Natural killer cell treated with Interleukin-12 subunit alpha and Interleukin-12 subunit beta and Interleukin-15 and Interleukin-18, amount 100 ng/mL, for 72 hours (primary cell): ENCODE data around the gene DAP3. TPM values are rescaled to one million over a fixed set of nuclear protein-coding genes. Genes with fewer than 3 reads are reported as not detected.
A peak's percentile ranks its signal among the peaks of the same experiment; 100 is the strongest.
"Not testable (repeated sequence)": the region's sequence is repeated elsewhere in the genome, so short reads cannot be mapped to it uniquely, and the experiment has no call there.

Experiments
- ATAC-seq, 2 donors: fragments of 150-1000 bp; cut with Tn5 transposase in 1 of 2; sonication (Bioruptor Pico), chemical (Tn5 transposase) in 1 of 2; 2 replicates each; pipeline ENCODE4 v1.10.0; 2021
- DNase-seq: peaks from one replicate; pipeline ENCODE4 v3.0.0; 2022; ENCODE audit warnings: low spot score
- H3K27ac Mint-ChIP-seq, 2 donors: 1 replicate in 1 of 2; 2 replicates in 1 of 2; pipeline ENCODE4 v1.8.0; 2022; ENCODE audit warnings: mixed read lengths in 2 of 2, mild to moderate bottlenecking in 1 of 2, moderate library complexity in 1 of 2
- H3K27me3 Mint-ChIP-seq, 2 donors: 1 replicate in 1 of 2; 2 replicates in 1 of 2; pipeline ENCODE4 v1.8.0; 2022; ENCODE audit warnings: mixed read lengths in 2 of 2
- H3K36me3 Mint-ChIP-seq: one replicate; pipeline ENCODE4 v1.8.0; 2022; ENCODE audit warnings: mixed read lengths
- H3K4me1 Mint-ChIP-seq, 2 donors: 1 replicate in 1 of 2; 2 replicates in 1 of 2; pipeline ENCODE4 v1.8.0; 2022; ENCODE audit warnings: low read depth in 2 of 2, mixed read lengths in 2 of 2, mild to moderate bottlenecking in 1 of 2
- H3K4me3 Mint-ChIP-seq: one replicate; pipeline ENCODE4 v1.8.0; 2022; ENCODE audit warnings: mixed read lengths
- H3K9me3 Mint-ChIP-seq: 2 replicates; pipeline ENCODE4 v1.8.0; 2022; ENCODE audit warnings: mixed read lengths
- total RNA-seq, 2 donors: library from RNA; stranded (reverse); gene quantifications; one replicate each; pipeline ENCODE4 v1.2.3, GENCODE V29; 2022

The DAP3 gene
- total RNA-seq, 2 donors from 2014 or later = 127 to 215 TPM

GRCh38 chr1:155715777-155716176 is 26.9 kb downstream of the DAP3 start:
- Mint-ChIP-seq H3K27ac (no peak overlapping the region), H3K27me3 (no peaks in the 10 kb centered on the region), H3K9me3 (no peaks in the 10 kb centered on the region), H3K4me3 (no peak overlapping the region), H3K36me3 (peaks cover 6% of the 10 kb centered on the region), H3K4me1 (peaks cover 0 to 13% of the 10 kb centered on the region in 2 donors)
- ATAC-seq (no peak), DNase-seq (no peak)

GRCh38 chr1:155717041-155717440 is 28.1 kb downstream of the DAP3 start:
- Mint-ChIP-seq H3K27me3 (no peaks in the 10 kb centered on the region), H3K9me3 (no peaks in the 10 kb centered on the region), H3K4me3 (no peak overlapping the region), H3K36me3 (peaks cover 6% of the 10 kb centered on the region), H3K4me1 (peaks cover 0 to 13% of the 10 kb centered on the region in 2 donors), H3K27ac (no peak overlapping the region)
- peak in 1 of 2 donors; percentile 51 for ATAC-seq
- no peak for DNase-seq

GRCh38 chr1:155718524-155719115 is 29.7 kb downstream of the DAP3 start:
- ATAC-seq, H3K4me3 Mint-ChIP-seq, DNase-seq, H3K36me3 Mint-ChIP-seq, H3K9me3 Mint-ChIP-seq, H3K27me3 Mint-ChIP-seq, H3K27ac Mint-ChIP-seq: not testable (repeated sequence)
- H3K4me1 Mint-ChIP-seq = peaks cover 0 to 13% of the 10 kb centered on the region in 2 donors

GRCh38 chr1:155719703-155720102 is 30.8 kb downstream of the DAP3 start:
- H3K27ac Mint-ChIP-seq = no peak overlapping the region
- DNase-seq (no peak), ATAC-seq (no peak)
- H3K27me3 Mint-ChIP-seq = no peaks in the 10 kb centered on the region
- peaks cover 0 to 9% of the 10 kb centered on the region in 2 donors for H3K4me1 Mint-ChIP-seq
- no peaks in the 10 kb centered on the region for H3K9me3 Mint-ChIP-seq
- H3K4me3 Mint-ChIP-seq = no peak overlapping the region
- no peaks in the 10 kb centered on the region for H3K36me3 Mint-ChIP-seq

GRCh38 chr1:155725142-155725541 is 36.3 kb downstream of the DAP3 start:
- Mint-ChIP-seq H3K4me3 (no peak overlapping the region), H3K4me1 (no peaks in the 10 kb centered on the region), H3K27me3 (no peaks in the 10 kb centered on the region), H3K36me3 (no peaks in the 10 kb centered on the region), H3K9me3 (no peaks in the 10 kb centered on the region), H3K27ac (no peak overlapping the region)
- DNase-seq = no peak
- ATAC-seq = no peak

GRCh38 chr1:155729031-155729898 is 40.4 kb downstream of the DAP3 start:
- Mint-ChIP-seq H3K4me1 (peaks cover 0 to 2% of the 10 kb centered on the region in 2 donors), H3K36me3 (peaks cover 9% of the 10 kb centered on the region), H3K27me3 (no peaks in the 10 kb centered on the region), H3K4me3 (no peak overlapping the region), H3K9me3 (no peaks in the 10 kb centered on the region), H3K27ac (no peak overlapping the region)
- ATAC-seq (no peak), DNase-seq (no peak)

GRCh38 chr1:155740995-155741394 is 52.1 kb downstream of the DAP3 start:
- DNase-seq (no peak), ATAC-seq (no peak)
- no peak overlapping the region for H3K4me3 Mint-ChIP-seq
- H3K9me3 Mint-ChIP-seq = no peaks in the 10 kb centered on the region
- H3K4me1 Mint-ChIP-seq = peaks cover 6% of the 10 kb centered on the region in 2 donors
- no peaks in the 10 kb centered on the region for H3K27me3 Mint-ChIP-seq
- peaks cover 6% of the 10 kb centered on the region for H3K36me3 Mint-ChIP-seq
- no peak overlapping the region for H3K27ac Mint-ChIP-seq

- peaks cover 6% of the 10 kb centered on the region in 2 donors for H3K4me1 Mint-ChIP-seq
- peaks cover 4% of the 10 kb centered on the region for H3K36me3 Mint-ChIP-seq
Measured at GRCh38 chr1:155741908-155742307, 53.0 kb downstream of the DAP3 start.

GRCh38 chr1:155744711-155745283 is 55.9 kb downstream of the DAP3 start:
- Mint-ChIP-seq H3K27ac (peak overlapping the region; percentile 89 to 94), H3K4me3 (peak overlapping the region; percentile 97), H3K9me3 (no peaks in the 10 kb centered on the region), H3K36me3 (no peaks in the 10 kb centered on the region), H3K4me1 (peaks cover 10% of the 10 kb centered on the region in 2 donors), H3K27me3 (no peaks in the 10 kb centered on the region)
- DNase-seq (no peak), ATAC-seq (no peak)

More at GRCh38 chr1:155741908-155742307, 53.0 kb downstream of the DAP3 start:
- ATAC-seq (no peak), DNase-seq (no peak)
- H3K9me3 Mint-ChIP-seq = no peaks in the 10 kb centered on the region
- H3K4me3 Mint-ChIP-seq = no peak overlapping the region
- no peak overlapping the region for H3K27ac Mint-ChIP-seq
- H3K27me3 Mint-ChIP-seq = no peaks in the 10 kb centered on the region

- not testable (repeated sequence) for H3K36me3 Mint-ChIP-seq, H3K9me3 Mint-ChIP-seq, H3K4me1 Mint-ChIP-seq, H3K27me3 Mint-ChIP-seq
- Mint-ChIP-seq H3K27ac (peak overlapping the region; percentile 89 to 94), H3K4me3 (peak overlapping the region; percentile 97)
- DNase-seq (peak; percentile 97), ATAC-seq (peak; percentile 96 to 97)
Measured at GRCh38 chr1:155745284-155746228, 56.7 kb downstream of the DAP3 start.

GRCh38 chr1:155747586-155747985 is 58.7 kb downstream of the DAP3 start:
- not testable (repeated sequence) for ATAC-seq, DNase-seq, H3K36me3 Mint-ChIP-seq, H3K27ac Mint-ChIP-seq, H3K4me1 Mint-ChIP-seq, H3K4me3 Mint-ChIP-seq, H3K9me3 Mint-ChIP-seq, H3K27me3 Mint-ChIP-seq

GRCh38 chr1:155748141-155748540 is 59.2 kb downstream of the DAP3 start:
- not testable (repeated sequence) for H3K27me3 Mint-ChIP-seq, H3K4me3 Mint-ChIP-seq

GRCh38 chr1:155759017-155759416 is 70.1 kb downstream of the DAP3 start:
- not testable (repeated sequence) for H3K4me3 Mint-ChIP-seq, H3K27me3 Mint-ChIP-seq, H3K9me3 Mint-ChIP-seq, H3K4me1 Mint-ChIP-seq, ATAC-seq, DNase-seq, H3K27ac Mint-ChIP-seq
- peaks cover 25% of the 10 kb centered on the region for H3K36me3 Mint-ChIP-seq

More at GRCh38 chr1:155748141-155748540, 59.2 kb downstream of the DAP3 start:
- not testable (repeated sequence) for H3K9me3 Mint-ChIP-seq, ATAC-seq, H3K36me3 Mint-ChIP-seq, H3K4me1 Mint-ChIP-seq, DNase-seq
- peak overlapping the region; percentile 19 to 39 for H3K27ac Mint-ChIP-seq
